Measurements from ENCODE around the gene SH3RF3. TPM values are rescaled to one million over a fixed set of nuclear protein-coding genes. Genes with fewer than 3 reads are reported as not detected.

Gene SH3RF3
- polyA plus RNA-seq, 1 donor (not counting 4 experiments of a cell fraction or from before 2014, with no cell fraction given) = 0.08 TPM

DNA sequence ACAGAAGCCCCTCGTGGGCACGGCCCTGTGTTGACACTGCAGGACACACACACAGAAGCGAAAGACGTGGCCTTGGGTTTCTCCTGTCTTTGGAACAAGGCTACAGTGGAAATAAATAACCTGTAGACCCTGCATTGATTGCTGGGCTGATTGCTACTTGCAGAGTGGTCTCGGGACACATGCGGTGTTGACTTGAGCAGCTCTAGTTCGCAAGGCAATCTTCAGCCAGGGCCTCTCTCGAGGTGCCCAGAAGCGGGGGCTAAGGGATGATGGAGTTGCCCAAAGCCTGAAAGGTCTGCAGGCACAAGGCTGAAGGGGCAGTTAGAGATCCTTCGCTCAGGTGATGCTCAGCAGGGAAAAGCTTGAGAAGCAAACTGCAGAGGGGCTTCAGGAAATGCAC, 304.5 kb downstream of the SH3RF3 start:
- Histone ChIP-seq H3K4me2 (ENCODE audit: control insufficient read depth, extremely low read depth, insufficient read depth, low read depth, low read length) (no peak overlapping the region), H3K4me3 (ENCODE audit: control insufficient read depth in 2 of 3, extremely low read depth in 1 of 3, insufficient read depth in 2 of 3, low read depth in 1 of 3, low read length in 3 of 3) (no peak overlapping the region), H3K4me1 (ENCODE audit: control insufficient read depth, extremely low read depth, insufficient read depth, low read length) (peaks cover 9% of the 10 kb centered on the region), H3K9me1 (ENCODE audit: control insufficient read depth, extremely low read depth, insufficient read depth, low read length) (no peaks in the 10 kb centered on the region), H3K9ac (ENCODE audit: control insufficient read depth, extremely low read depth, insufficient read depth, low read length) (no peak overlapping the region), H3K9me3 (ENCODE audit: control insufficient read depth, low read depth, low read length) (no peaks in the 10 kb centered on the region), H3K27ac (ENCODE audit: control insufficient read depth, insufficient read depth, low read length) (no peak overlapping the region), H4K20me1 (ENCODE audit: control insufficient read depth, extremely low read depth, insufficient read depth, low read length) (no peaks in the 10 kb centered on the region), H3K27me3 (ENCODE audit: control insufficient read depth, extremely low read depth, insufficient read depth, low read length) (peaks cover 20% of the 10 kb centered on the region), H2AFZ (ENCODE audit: control insufficient read depth, low read length) (no peak overlapping the region), H3K79me2 (ENCODE audit: control insufficient read depth, insufficient read depth, low read length) (no peaks in the 10 kb centered on the region), H3K36me3 (ENCODE audit: control insufficient read depth in 2 of 2, extremely low read depth in 1 of 2, insufficient read depth in 2 of 2, low read length in 2 of 2) (no peaks in the 10 kb centered on the region)
- no peak for FAIRE-seq
- DNase-seq (ENCODE audit: low read depth, low spot score) = no peak
- no peak for TF ChIP-seq EZH2 (IDR thresholded peaks at IDR 0.05; ENCODE audit: low read length)
- TF ChIP-seq, protein P1, sequence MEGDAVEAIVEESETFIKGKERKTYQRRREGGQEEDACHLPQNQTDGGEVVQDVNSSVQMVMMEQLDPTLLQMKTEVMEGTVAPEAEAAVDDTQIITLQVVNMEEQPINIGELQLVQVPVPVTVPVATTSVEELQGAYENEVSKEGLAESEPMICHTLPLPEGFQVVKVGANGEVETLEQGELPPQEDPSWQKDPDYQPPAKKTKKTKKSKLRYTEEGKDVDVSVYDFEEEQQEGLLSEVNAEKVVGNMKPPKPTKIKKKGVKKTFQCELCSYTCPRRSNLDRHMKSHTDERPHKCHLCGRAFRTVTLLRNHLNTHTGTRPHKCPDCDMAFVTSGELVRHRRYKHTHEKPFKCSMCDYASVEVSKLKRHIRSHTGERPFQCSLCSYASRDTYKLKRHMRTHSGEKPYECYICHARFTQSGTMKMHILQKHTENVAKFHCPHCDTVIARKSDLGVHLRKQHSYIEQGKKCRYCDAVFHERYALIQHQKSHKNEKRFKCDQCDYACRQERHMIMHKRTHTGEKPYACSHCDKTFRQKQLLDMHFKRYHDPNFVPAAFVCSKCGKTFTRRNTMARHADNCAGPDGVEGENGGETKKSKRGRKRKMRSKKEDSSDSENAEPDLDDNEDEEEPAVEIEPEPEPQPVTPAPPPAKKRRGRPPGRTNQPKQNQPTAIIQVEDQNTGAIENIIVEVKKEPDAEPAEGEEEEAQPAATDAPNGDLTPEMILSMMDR (optimal IDR thresholded peaks at IDR 0.05 in 1 of 3, IDR thresholded peaks at IDR 0.05 in 1 of 3, conservative IDR thresholded peaks at IDR 0.05 in 1 of 3; ENCODE audit: extremely low read depth in 1 of 3, insufficient read depth in 2 of 3, low read length in 3 of 3) = no peak
- dilution Hi-C loops (cut with MboI; ENCODE audit: extremely low pct_ligation_motif_present, low sequenced_read_pairs) = no loop called here

DNA sequence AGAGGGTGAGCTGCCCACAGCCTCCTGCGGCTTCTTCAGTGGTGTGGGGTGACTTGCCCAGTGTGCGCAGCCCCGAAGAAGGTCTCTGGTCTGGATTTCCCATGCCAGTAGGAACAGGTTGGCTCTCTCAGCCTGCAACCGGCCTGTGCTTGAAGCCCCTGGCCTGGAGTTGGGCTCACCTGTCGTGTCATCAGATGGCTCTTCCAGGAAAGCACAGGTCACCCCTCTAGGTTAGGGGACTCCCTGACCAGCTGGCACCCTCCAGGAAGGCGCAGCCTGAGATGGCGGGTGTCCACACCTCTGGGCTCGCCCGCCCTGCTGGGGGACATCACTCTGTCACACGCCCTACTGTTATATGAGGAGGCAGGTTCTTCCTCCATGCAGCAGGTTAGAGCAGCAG, 304.9 kb downstream of the SH3RF3 start:
- Histone ChIP-seq H4K20me1 (ENCODE audit: control insufficient read depth, extremely low read depth, insufficient read depth, low read length) (no peaks in the 10 kb centered on the region), H3K36me3 (ENCODE audit: control insufficient read depth in 2 of 2, extremely low read depth in 1 of 2, insufficient read depth in 2 of 2, low read length in 2 of 2) (no peaks in the 10 kb centered on the region), H2AFZ (ENCODE audit: control insufficient read depth, low read length) (no peak overlapping the region), H3K9me1 (ENCODE audit: control insufficient read depth, extremely low read depth, insufficient read depth, low read length) (no peaks in the 10 kb centered on the region), H3K4me3 (ENCODE audit: control insufficient read depth in 2 of 3, extremely low read depth in 1 of 3, insufficient read depth in 2 of 3, low read depth in 1 of 3, low read length in 3 of 3) (no peak overlapping the region), H3K27me3 (ENCODE audit: control insufficient read depth, extremely low read depth, insufficient read depth, low read length) (peaks cover 16% of the 10 kb centered on the region), H3K79me2 (ENCODE audit: control insufficient read depth, insufficient read depth, low read length) (no peaks in the 10 kb centered on the region), H3K4me1 (ENCODE audit: control insufficient read depth, extremely low read depth, insufficient read depth, low read length) (peaks cover 9% of the 10 kb centered on the region), H3K9ac (ENCODE audit: control insufficient read depth, extremely low read depth, insufficient read depth, low read length) (no peak overlapping the region), H3K4me2 (ENCODE audit: control insufficient read depth, extremely low read depth, insufficient read depth, low read depth, low read length) (no peak overlapping the region), H3K27ac (ENCODE audit: control insufficient read depth, insufficient read depth, low read length) (no peak overlapping the region), H3K9me3 (ENCODE audit: control insufficient read depth, low read depth, low read length) (no peaks in the 10 kb centered on the region)
- TF ChIP-seq, protein P1 (optimal IDR thresholded peaks at IDR 0.05 in 1 of 3, IDR thresholded peaks at IDR 0.05 in 1 of 3, conservative IDR thresholded peaks at IDR 0.05 in 1 of 3; ENCODE audit: extremely low read depth in 1 of 3, insufficient read depth in 2 of 3, low read length in 3 of 3) = no peak
- TF ChIP-seq EZH2 (IDR thresholded peaks at IDR 0.05; ENCODE audit: low read length) = no peak
- DNase-seq (ENCODE audit: low read depth, low spot score) (no peak), FAIRE-seq (no peak)
- dilution Hi-C loops (cut with MboI; ENCODE audit: extremely low pct_ligation_motif_present, low sequenced_read_pairs) = no loop called here

All from keratinocyte (primary cell).